HepG2 (cell line): ENCODE results near the gene C11orf68. TPM values are rescaled to one million over a fixed set of nuclear protein-coding genes. Genes with fewer than 3 reads are reported as not detected.

ENCODE experiments used
- AGO2 ChIP-seq: fragments of 200-400 bp; formaldehyde crosslinking; optimal IDR thresholded peaks from 2 replicates; pipeline ENCODE3; 2017; ENCODE audit warnings: mild to moderate bottlenecking, low read depth, low read length, moderate library complexity
- BHLHE40 ChIP-seq: IDR thresholded peaks from 2 replicates; pipeline ENCODE4 v1.6.1; 2011; ENCODE audit warnings: low read length, improper control_type of control experiment
- CENPX ChIP-seq: sonication (generic); formaldehyde crosslinking; IDR thresholded peaks from 2 replicates; pipeline ENCODE4 v1.9.0; 2021; ENCODE audit warnings: mild to moderate bottlenecking, missing genetic modification reagents, moderate library complexity
- ELF1 ChIP-seq: sonication (generic); formaldehyde crosslinking; IDR thresholded peaks from 2 replicates; pipeline ENCODE4 v1.4.0; 2020; ENCODE audit warnings: missing genetic modification reagents
- IKZF1 ChIP-seq: fragments of 450-650 bp; IDR thresholded peaks from 2 replicates; pipeline ENCODE4 v1.7.1; 2016
- ISL2 ChIP-seq: sonication (generic); formaldehyde crosslinking; IDR thresholded peaks from 2 replicates; pipeline ENCODE4 v1.5.0; 2020; ENCODE audit warnings: missing genetic modification reagents
- KDM3A ChIP-seq: IDR thresholded peaks from 2 replicates; pipeline ENCODE4 v1.6.1; 2018; ENCODE audit warnings: low read depth, missing compliant biosample characterization
- MAFK ChIP-seq, 2 experiments: IDR thresholded peaks in 1 of 2; conservative IDR thresholded peaks in 1 of 2; 2 replicates each; pipeline ENCODE4 v1.6.1; 2011; ENCODE audit warnings: improper control_type of control experiment in 2 of 2, low read length in 2 of 2
- MED13 ChIP-seq: sonication (generic); formaldehyde crosslinking; IDR thresholded peaks from 2 replicates; pipeline ENCODE4 v1.5.0; 2020; ENCODE audit warnings: missing genetic modification reagents
- PRMT3 ChIP-seq: sonication (generic); formaldehyde crosslinking; IDR thresholded peaks from 2 replicates; pipeline ENCODE4 v1.8.1; 2022; ENCODE audit warnings: low read depth, mild to moderate bottlenecking, moderate library complexity, missing genetic modification reagents, borderline replicate concordance
- SCMH1 ChIP-seq: sonication (generic); formaldehyde crosslinking; IDR thresholded peaks from 2 replicates; pipeline ENCODE4 v1.9.0; 2021; ENCODE audit warnings: missing genetic modification reagents, mild to moderate bottlenecking, borderline replicate concordance
- TGIF2 ChIP-seq: IDR thresholded peaks from 2 replicates; pipeline ENCODE4 v1.6.1; 2016; ENCODE audit warnings: control low read depth, missing compliant biosample characterization
- ZNF350 ChIP-seq: sonication (generic); formaldehyde crosslinking; IDR thresholded peaks from 2 replicates; pipeline ENCODE4 v1.4.0; 2020; ENCODE audit warnings: mild to moderate bottlenecking, low read depth, missing genetic modification reagents, borderline replicate concordance
- ZNF567 ChIP-seq: sonication (generic); formaldehyde crosslinking; IDR thresholded peaks from 2 replicates; pipeline ENCODE4 v1.8.1; 2023; ENCODE audit warnings: mild to moderate bottlenecking, missing genetic modification reagents, borderline replicate concordance
- ZNF747 ChIP-seq: sonication (generic); formaldehyde crosslinking; IDR thresholded peaks from 2 replicates; pipeline ENCODE4 v1.8.1; 2023; ENCODE audit warnings: missing genetic modification reagents, mild to moderate bottlenecking, borderline replicate concordance
- ZNF878 ChIP-seq: sonication (generic); formaldehyde crosslinking; IDR thresholded peaks from 2 replicates; pipeline ENCODE4 v1.8.1; 2023; ENCODE audit warnings: mild to moderate bottlenecking, missing genetic modification reagents, moderate library complexity
- ZSCAN31 ChIP-seq: sonication (generic); formaldehyde crosslinking; IDR thresholded peaks from 2 replicates; pipeline ENCODE4 v1.5.0; 2020; ENCODE audit warnings: low read depth, mild to moderate bottlenecking, missing genetic modification reagents
- polyA plus RNA-seq, 8 experiments: library from polyadenylated mRNA; depleted of rRNA in 3 of 8; stranded (reverse) in 7 of 8; unstranded in 1 of 8; fragments of >200 nt; fragmentation: Illumina TruSeq in 4 of 8; extraction: Trizol in 4 of 8; gene quantifications; 2 replicates each; pipeline versions ENCODE4 v1.2.1 to v1.2.3, GENCODE V29; 2011 to 2016; ENCODE audit warnings: low read depth in 4 of 8, missing spikeins in 1 of 8, mixed read lengths in 1 of 8; ENCODE audit not compliant: insufficient read depth in 1 of 8
- total RNA-seq, 5 experiments: library from RNA; depleted of rRNA; stranded (reverse); fragments of >200 nt; fragmentation: Illumina TruSeq; extraction: Trizol; gene quantifications; 2 replicates each; pipeline ENCODE4 v1.2.3, GENCODE V29; 2016; ENCODE audit warnings: low read depth in 1 of 5
- TF ChIP-seq, protein P1 (sequence below): sonication (generic); formaldehyde crosslinking; IDR thresholded peaks from 2 replicates; pipeline ENCODE4 v1.8.1; 2023; ENCODE audit warnings: mild to moderate bottlenecking, missing genetic modification reagents
- TF ChIP-seq, protein P2 (sequence below): sonication (generic); formaldehyde crosslinking; IDR thresholded peaks from 2 replicates; pipeline ENCODE4 v1.4.0; 2020; ENCODE audit warnings: missing genetic modification reagents
- TF ChIP-seq, protein P3 (sequence below): sonication (generic); formaldehyde crosslinking; IDR thresholded peaks from 2 replicates; pipeline ENCODE4 v1.5.0; 2020; ENCODE audit warnings: mild to moderate bottlenecking, missing genetic modification reagents, borderline replicate concordance

Gene C11orf68
- total and polyA plus RNA-seq, 2 of the 13 experiments (the other 11 are each of a cell fraction or from before 2014, with no cell fraction given), result 8.4 to 28.3 TPM

DNA sequence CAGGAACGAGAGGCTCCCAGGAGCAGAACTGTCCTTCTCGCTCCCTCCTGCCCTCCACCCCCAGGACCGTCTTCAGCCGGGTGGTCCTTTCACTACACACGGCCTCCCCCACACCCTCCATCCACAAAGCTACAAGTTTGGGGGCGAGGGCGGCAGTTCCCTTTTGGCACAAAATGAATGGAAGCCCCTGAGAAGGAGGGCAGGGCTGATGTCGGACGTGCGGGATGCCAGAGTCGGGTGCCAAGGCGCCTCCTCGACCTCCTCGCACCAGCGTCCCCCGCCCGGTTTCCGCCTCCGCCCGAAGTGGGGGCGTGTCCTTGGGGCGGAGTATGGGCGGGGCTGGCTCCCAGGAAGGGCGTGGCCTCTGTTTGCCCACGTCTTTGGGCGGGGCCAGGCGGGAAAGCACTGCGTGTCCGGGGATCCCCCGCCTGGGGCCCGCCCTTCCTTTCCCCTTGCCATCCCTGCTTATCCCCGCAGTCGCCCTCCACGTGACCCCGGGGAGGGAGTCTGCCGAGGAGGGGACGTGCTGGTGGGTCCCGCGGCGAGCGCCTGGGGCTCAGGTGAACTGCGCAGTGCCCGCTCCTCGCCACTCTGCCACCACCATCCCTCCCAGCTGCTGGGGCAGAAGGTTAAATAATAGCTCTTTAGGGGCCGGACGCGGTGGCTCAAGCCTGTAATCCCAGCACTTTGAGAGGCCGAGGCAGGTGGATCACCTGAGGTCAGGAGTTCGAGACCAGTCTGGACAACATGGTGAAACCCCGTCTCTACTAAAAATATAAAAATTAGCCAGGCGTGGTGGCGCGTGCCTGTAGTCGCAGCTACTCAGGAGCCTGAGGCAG is 45.3 kb downstream of the C11orf68 start (continued):
- TF ChIP-seq KDM3A (CRISPR knock-in tag) (no peak), BHLHE40 (no peak), ISL2 (no peak), ZNF567 (CRISPR knock-in tag) (no peak), ZNF747 (CRISPR knock-in tag) (no peak), PRMT3 (CRISPR knock-in tag) (no peak), ELF1 (CRISPR knock-in tag) (peak; percentile 80), ZSCAN31 (CRISPR knock-in tag) (no peak), ZNF350 (peak; percentile 83), MED13 (CRISPR knock-in tag) (no peak; the same call in 1 of the 2 replicates), MAFK (conservative IDR thresholded peaks at IDR 0.05 in 1 of 2, IDR thresholded peaks at IDR 0.05 in 1 of 2; ENCODE audit: low read length in 2 of 2) (no peak), SCMH1 (CRISPR knock-in tag) (no peak), AGO2 (no peak), ZNF878 (no peak), TGIF2 (CRISPR knock-in tag) (no peak), CENPX (CRISPR knock-in tag) (no peak), IKZF1 (no peak)
- TF ChIP-seq, protein P1, sequence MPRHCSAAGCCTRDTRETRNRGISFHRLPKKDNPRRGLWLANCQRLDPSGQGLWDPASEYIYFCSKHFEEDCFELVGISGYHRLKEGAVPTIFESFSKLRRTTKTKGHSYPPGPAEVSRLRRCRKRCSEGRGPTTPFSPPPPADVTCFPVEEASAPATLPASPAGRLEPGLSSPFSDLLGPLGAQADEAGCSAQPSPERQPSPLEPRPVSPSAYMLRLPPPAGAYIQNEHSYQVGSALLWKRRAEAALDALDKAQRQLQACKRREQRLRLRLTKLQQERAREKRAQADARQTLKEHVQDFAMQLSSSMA (CRISPR knock-in tag), result no peak
- TF ChIP-seq, protein P2, sequence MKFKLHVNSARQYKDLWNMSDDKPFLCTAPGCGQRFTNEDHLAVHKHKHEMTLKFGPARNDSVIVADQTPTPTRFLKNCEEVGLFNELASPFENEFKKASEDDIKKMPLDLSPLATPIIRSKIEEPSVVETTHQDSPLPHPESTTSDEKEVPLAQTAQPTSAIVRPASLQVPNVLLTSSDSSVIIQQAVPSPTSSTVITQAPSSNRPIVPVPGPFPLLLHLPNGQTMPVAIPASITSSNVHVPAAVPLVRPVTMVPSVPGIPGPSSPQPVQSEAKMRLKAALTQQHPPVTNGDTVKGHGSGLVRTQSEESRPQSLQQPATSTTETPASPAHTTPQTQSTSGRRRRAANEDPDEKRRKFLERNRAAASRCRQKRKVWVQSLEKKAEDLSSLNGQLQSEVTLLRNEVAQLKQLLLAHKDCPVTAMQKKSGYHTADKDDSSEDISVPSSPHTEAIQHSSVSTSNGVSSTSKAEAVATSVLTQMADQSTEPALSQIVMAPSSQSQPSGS, result 0 out of 2 replicates have a peak, but pooled peaks have one; percentile 13
- TF ChIP-seq, protein P3, sequence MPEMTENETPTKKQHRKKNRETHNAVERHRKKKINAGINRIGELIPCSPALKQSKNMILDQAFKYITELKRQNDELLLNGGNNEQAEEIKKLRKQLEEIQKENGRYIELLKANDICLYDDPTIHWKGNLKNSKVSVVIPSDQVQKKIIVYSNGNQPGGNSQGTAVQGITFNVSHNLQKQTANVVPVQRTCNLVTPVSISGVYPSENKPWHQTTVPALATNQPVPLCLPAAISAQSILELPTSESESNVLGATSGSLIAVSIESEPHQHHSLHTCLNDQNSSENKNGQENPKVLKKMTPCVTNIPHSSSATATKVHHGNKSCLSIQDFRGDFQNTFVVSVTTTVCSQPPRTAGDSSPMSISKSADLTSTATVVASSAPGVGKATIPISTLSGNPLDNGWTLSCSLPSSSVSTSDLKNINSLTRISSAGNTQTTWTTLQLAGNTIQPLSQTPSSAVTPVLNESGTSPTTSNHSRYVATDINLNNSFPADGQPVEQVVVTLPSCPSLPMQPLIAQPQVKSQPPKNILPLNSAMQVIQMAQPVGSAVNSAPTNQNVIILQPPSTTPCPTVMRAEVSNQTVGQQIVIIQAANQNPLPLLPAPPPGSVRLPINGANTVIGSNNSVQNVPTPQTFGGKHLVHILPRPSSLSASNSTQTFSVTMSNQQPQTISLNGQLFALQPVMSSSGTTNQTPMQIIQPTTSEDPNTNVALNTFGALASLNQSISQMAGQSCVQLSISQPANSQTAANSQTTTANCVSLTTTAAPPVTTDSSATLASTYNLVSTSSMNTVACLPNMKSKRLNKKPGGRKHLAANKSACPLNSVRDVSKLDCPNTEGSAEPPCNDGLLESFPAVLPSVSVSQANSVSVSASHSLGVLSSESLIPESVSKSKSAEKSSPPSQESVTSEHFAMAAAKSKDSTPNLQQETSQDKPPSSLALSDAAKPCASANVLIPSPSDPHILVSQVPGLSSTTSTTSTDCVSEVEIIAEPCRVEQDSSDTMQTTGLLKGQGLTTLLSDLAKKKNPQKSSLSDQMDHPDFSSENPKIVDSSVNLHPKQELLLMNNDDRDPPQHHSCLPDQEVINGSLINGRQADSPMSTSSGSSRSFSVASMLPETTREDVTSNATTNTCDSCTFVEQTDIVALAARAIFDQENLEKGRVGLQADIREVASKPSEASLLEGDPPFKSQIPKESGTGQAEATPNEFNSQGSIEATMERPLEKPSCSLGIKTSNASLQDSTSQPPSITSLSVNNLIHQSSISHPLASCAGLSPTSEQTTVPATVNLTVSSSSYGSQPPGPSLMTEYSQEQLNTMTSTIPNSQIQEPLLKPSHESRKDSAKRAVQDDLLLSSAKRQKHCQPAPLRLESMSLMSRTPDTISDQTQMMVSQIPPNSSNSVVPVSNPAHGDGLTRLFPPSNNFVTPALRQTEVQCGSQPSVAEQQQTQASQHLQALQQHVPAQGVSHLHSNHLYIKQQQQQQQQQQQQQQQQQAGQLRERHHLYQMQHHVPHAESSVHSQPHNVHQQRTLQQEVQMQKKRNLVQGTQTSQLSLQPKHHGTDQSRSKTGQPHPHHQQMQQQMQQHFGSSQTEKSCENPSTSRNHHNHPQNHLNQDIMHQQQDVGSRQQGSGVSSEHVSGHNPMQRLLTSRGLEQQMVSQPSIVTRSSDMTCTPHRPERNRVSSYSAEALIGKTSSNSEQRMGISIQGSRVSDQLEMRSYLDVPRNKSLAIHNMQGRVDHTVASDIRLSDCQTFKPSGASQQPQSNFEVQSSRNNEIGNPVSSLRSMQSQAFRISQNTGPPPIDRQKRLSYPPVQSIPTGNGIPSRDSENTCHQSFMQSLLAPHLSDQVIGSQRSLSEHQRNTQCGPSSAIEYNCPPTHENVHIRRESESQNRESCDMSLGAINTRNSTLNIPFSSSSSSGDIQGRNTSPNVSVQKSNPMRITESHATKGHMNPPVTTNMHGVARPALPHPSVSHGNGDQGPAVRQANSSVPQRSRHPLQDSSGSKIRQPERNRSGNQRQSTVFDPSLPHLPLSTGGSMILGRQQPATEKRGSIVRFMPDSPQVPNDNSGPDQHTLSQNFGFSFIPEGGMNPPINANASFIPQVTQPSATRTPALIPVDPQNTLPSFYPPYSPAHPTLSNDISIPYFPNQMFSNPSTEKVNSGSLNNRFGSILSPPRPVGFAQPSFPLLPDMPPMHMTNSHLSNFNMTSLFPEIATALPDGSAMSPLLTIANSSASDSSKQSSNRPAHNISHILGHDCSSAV, result no peak
